IMR-90 (cell line): ENCODE measurements around the gene DCLRE1C.

ENCODE experiments used
- CTCF ChIP-seq: conservative IDR thresholded peaks from 2 replicates; pipeline ENCODE4 v1.5.1; 2012; ENCODE audit warnings: mild to moderate bottlenecking, low read depth, low read length, improper control_type of control experiment
- POLR2A ChIP-seq: IDR thresholded peaks from 2 replicates; pipeline ENCODE4 v1.6.1; 2012; ENCODE audit warnings: mild to moderate bottlenecking, low read depth, low read length

- TF ChIP-seq CTCF (no peak), POLR2A (no peak)
Observed at GRCh38 chr10:14916600-14916999, 37.3 kb downstream of the DCLRE1C start.
